AG04450 (cell line): ENCODE results near the gene CCDC15. TPM values are rescaled to one million over a fixed set of nuclear protein-coding genes. Genes with fewer than 3 reads are reported as not detected.
"Not testable (repeated sequence)": the region's sequence is repeated elsewhere in the genome, so short reads cannot be mapped to it uniquely, and the experiment has no call there.

Experiments used
- CTCF ChIA-PET: fragments of 300-600, 350-600 bp; formaldehyde crosslinking; extraction: SDS; loops from one replicate; lab custom pipeline; 2022; ENCODE audit warnings: antibody characterized with exemption, inconsistent platforms; lab: Charles Lee
- POLR2A ChIA-PET: fragments of 350-600 bp; formaldehyde crosslinking; extraction: SDS; loops from one replicate; lab custom pipeline; 2021; ENCODE audit warnings: antibody characterized with exemption, inconsistent platforms; lab: Yijun Ruan, JAX
- DNase-seq: peaks from one replicate; pipeline ENCODE4 v3.0.0-alpha.2; 2011; ENCODE audit warnings: low read depth, low spot score
- H3K27ac ChIP-seq: one replicate; pipeline ENCODE4 v1.5.1; 2012; ENCODE audit warnings: low read depth, low read length, control low read depth
- H3K27me3 ChIP-seq: one replicate; pipeline ENCODE4 v1.6.0; 2012; ENCODE audit warnings: low read length; ENCODE audit not compliant: control insufficient read depth, insufficient read depth
- H3K4me3 ChIP-seq: 2 replicates; pipeline ENCODE4 v1.5.1; 2011; ENCODE audit warnings: mild to moderate bottlenecking, low read depth, low read length, control low read depth
- H3K9me3 ChIP-seq: 2 replicates; pipeline ENCODE4 v1.5.1; 2012; ENCODE audit warnings: low read length; ENCODE audit not compliant: control insufficient read depth, insufficient read depth
- polyA plus RNA-seq: library from polyadenylated mRNA; depleted of rRNA; stranded (reverse); fragments of >200 nt; gene quantifications from 2 replicates; pipeline ENCODE4 v1.2.3, GENCODE V29; 2011
- TF ChIP-seq, protein P1 (sequence below): IDR thresholded peaks from 2 replicates; pipeline ENCODE4 v1.5.1; 2011; ENCODE audit warnings: low read depth, low read length, control low read depth, inconsistent platforms

The CCDC15 gene
- polyA plus RNA-seq, 1 experiment: 1.1 TPM

DNA sequence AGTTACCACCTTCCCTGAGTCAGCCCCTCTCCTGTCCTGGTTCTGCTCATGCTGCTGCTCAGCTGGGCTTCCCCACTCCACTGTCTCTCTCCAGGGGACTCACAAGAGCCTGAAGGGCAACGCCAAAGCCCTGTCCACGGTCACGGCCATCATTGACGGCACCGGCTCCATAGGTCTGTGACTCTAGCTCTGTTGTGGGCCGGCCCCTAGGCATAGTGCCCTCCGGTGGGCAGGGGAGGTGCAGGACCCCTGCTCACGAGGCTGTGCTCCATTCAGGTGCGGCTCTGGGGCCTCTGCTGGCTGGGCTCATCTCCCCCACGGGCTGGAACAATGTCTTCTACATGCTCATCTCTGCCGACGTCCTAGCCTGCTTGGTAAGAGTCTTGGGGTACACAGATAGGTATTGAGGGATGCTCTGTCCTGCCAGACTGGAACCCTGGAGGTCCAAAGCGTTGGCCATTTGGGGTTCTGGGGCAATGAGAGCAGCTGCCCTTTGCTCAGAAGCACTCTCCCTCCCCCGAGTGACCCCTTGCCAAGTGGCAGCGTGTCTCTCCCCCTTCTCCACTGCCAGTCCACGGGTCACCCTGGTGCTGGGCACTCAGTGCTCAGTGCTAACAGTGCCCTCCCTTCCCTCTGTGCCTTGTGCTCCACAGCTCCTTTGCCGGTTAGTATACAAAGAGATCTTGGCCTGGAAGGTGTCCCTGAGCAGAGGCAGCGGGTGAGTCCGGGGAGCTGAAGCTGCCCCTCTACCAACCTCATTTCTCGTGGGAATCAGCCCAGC lies 131.5 kb downstream of the CCDC15 start:
- Histone ChIP-seq H3K27ac (no peak overlapping the region), H3K27me3 (no peaks in the 10 kb centered on the region), H3K9me3 (no peaks in the 10 kb centered on the region; the same call in 1 of the 2 replicates), H3K4me3 (no peak overlapping the region)
- ChIA-PET POLR2A (no interaction called here), CTCF (interaction anchor here (1.0 to 1.4 kb wide), 2 partner anchors 260 to 320 kb away, joined by 3 read pairs; no protein-coding TSS in a partner anchor)
- TF ChIP-seq, protein P1, sequence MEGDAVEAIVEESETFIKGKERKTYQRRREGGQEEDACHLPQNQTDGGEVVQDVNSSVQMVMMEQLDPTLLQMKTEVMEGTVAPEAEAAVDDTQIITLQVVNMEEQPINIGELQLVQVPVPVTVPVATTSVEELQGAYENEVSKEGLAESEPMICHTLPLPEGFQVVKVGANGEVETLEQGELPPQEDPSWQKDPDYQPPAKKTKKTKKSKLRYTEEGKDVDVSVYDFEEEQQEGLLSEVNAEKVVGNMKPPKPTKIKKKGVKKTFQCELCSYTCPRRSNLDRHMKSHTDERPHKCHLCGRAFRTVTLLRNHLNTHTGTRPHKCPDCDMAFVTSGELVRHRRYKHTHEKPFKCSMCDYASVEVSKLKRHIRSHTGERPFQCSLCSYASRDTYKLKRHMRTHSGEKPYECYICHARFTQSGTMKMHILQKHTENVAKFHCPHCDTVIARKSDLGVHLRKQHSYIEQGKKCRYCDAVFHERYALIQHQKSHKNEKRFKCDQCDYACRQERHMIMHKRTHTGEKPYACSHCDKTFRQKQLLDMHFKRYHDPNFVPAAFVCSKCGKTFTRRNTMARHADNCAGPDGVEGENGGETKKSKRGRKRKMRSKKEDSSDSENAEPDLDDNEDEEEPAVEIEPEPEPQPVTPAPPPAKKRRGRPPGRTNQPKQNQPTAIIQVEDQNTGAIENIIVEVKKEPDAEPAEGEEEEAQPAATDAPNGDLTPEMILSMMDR: no peak
- DNase-seq: no peak

DNA sequence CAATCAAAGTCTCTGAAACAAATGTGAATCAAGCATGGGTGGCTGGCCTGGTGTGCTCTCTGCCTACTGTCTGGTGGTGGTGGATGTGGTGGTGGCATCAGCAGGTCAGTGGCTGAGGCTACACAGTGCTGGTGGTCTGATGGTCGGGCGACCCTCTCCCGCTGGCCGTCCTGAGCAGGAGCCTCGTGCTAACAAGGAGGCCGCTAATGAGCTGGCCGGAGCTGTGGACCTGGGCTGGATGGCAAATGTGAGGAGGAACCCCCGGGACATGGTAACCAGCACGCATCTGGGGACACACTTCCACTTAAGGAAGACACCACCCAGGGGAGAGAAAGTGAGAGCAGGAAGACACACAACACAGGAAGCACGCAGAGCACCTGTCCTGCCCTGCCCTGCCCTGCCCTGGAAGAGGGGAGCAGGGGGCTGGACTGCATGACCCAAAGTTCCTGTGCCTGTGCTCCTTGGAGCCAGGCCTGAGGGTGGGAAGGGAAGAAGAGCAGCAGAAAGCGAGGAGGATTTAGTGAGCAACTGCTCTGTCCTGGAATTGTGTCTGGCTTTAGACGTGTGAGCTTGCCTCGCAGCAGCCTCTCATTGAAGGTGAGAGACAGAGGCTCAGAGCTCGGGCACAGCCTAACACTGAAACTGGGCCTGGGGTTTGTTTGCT lies 132.8 kb downstream of the CCDC15 start:
- POLR2A ChIA-PET: no interaction called here
- no peak for DNase-seq
- Histone ChIP-seq H3K27ac (no peak overlapping the region), H3K27me3 (no peaks in the 10 kb centered on the region), H3K9me3 (no peaks in the 10 kb centered on the region; the same call in 1 of the 2 replicates), H3K4me3 (no peak overlapping the region)
- CTCF ChIA-PET: interaction anchor here (0.5 to 1.4 kb wide), 3 partner anchors 55 to 319 kb away, joined by 3 to 5 read pairs (median 3); no protein-coding TSS in a partner anchor
- TF ChIP-seq, protein P1: no peak

DNA sequence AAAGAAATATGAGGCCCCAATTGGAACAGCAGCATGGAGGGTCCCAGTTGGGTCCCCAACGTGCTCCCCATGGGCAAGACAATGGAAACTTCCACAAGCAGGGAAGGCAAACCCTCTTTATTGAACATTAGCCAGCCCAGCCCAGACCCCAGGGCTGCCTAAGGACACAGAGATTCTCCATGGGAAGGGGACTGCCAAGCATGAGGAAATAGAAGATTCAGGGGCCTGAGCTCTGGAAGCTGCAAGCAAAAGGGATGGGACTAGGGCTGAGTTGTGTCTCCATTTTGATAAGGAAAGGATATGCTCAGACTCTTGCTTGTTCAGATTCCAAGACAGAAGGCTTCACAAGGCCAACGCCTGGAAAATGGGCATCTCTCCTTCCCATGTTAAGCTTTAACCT lies 134.1 kb downstream of the CCDC15 start:
- Histone ChIP-seq H3K9me3 (no peaks in the 10 kb centered on the region; the same call in 1 of the 2 replicates), H3K4me3 (no peak overlapping the region), H3K27ac (no peak overlapping the region), H3K27me3 (no peaks in the 10 kb centered on the region)
- DNase-seq: no peak
- CTCF ChIA-PET: interaction anchor here (0.6 to 6.7 kb wide), 3 partner anchors 54 to 317 kb away, joined by 3 to 185 read pairs (median 12); no protein-coding TSS in a partner anchor
- TF ChIP-seq, protein P1: no peak
- POLR2A ChIA-PET: no interaction called here

DNA sequence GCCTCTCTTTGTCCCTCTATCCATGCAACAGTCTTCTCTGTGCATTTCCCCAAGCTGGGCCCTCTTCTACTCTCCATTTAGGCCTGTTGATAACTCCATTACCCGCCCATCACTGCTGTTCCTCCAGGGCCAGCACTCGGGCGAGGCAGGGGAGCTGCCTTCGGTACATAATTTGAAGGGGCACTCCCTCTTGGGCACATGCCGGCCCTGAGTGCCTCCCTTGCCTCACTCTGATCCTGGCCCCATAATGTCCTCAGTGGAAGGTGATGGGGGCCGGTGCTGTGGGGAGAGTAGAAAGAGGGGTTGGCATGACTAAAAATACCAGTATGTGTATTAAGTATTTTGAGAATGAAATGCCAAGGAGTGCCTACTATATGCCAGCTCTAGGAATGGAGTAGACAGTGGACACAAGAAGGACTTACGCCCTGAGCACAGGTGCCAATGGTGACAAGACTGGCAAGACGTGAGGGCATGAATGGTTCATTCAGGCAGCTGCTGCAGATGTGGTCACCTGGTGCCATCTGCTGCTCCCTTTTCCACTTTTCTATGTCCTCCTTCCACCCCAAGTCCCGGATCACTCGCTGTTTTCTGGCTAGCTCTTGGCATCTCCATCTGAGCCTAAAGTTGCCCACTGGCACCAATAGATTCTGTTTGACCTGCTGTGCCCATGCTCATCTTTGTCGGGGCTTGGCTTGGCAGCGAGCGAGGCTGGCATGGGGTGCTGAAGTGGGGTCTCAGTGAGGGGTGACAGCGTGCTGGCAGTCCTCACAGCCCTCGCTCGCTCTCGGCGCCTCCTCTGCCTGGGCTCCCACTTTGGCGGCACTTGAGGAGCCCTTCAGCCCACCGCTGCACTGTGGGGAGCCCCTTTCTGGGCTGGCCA lies 134.8 kb downstream of the CCDC15 start:
- no peaks in the 10 kb centered on the region; the same call in 1 of the 2 replicates for H3K9me3 ChIP-seq
- POLR2A ChIA-PET: no interaction called here
- CTCF ChIA-PET: interaction anchor here (2.1 to 6.7 kb wide), 2 partner anchors 53 to 316 kb away, joined by 12 to 185 read pairs; no protein-coding TSS in a partner anchor

GRCh38 chr11:125089481-125089880 lies 135.5 kb downstream of the CCDC15 start:
- CTCF ChIA-PET: interaction anchor here (2.1 to 6.7 kb wide), 4 partner anchors 52 to 315 kb away, joined by 12 to 185 read pairs (median 110); no protein-coding TSS in a partner anchor
- POLR2A ChIA-PET, H3K9me3 ChIP-seq, DNase-seq, H3K27ac ChIP-seq, H3K27me3 ChIP-seq, H3K4me3 ChIP-seq: not testable (repeated sequence)

More for the DNA sequence above, 134.8 kb downstream of the CCDC15 start:
- H3K27me3 ChIP-seq: no peaks in the 10 kb centered on the region
- no peak overlapping the region for H3K27ac ChIP-seq
- no peak overlapping the region for H3K4me3 ChIP-seq
- DNase-seq: no peak
- TF ChIP-seq, protein P1: no peak

DNA sequence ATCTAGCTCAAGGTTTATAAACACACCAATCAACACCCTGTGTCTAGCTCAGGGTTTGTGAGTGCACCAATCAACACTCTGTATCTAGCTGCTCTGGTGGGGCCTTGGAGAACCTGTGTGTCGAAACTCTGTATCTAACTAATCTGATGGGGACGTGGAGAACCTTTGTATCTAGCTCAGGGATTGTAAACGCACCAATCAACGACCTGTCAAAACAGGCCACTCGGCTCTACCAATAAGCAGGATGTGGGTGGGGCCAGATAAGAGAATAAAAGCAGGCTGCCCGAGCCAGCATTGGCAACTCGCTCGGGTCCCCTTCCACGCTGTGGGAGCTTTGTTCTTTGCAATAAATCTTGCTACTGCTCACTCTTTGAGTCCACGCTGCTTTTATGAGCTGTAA lies 136.1 kb downstream of the CCDC15 start:
- H3K27me3 ChIP-seq, H3K9me3 ChIP-seq, H3K4me3 ChIP-seq, H3K27ac ChIP-seq, DNase-seq: not testable (repeated sequence)
- ChIA-PET POLR2A (interaction anchor here (1.6 kb wide), 1 partner anchor 52 kb away, joined by 4 read pairs; no protein-coding TSS in a partner anchor), CTCF (interaction anchor here (0.9 to 6.7 kb wide), 18 partner anchors 8 to 342 kb away, joined by 4 to 185 read pairs (median 12); partner anchors contain the start of gene PKNOX2)
